ENCODE results near the gene FAM163A. TPM values are rescaled to one million over a fixed set of nuclear protein-coding genes. Genes with fewer than 3 reads are reported as not detected.

Gene FAM163A
- total RNA-seq, 1 experiment from 2014 or later: not detected

DNA sequence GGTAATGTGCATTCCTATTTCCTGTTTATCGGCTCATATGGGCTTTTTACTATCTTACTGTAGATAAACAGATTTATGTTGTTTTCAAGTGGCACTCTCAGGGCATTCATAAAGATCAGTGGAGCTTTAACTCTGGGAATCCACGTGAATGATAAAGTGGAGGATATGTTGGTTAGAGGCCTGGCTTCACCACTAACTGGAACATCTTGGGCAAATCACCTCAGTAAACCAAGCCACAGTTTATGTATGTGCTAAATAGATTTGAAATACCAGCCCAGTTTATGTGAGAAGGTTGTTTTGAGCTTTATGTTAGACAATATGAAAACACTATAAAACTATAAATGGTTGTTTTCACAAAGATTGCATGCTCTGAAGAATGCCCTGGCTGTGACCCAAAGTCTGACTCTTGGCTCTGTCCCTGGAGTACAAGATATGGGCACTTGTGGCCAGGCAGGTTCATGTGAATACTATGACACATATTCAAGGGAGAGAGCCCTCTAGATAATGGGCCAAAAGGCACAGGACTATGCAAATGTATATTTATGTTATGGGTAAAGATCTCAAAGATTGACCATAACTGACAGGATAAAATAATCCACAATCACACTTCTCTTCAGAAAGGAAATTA is 36.7 kb downstream of the FAM163A start:
- DNase-seq: no peak
- Mint-ChIP-seq H3K4me3 (ENCODE audit: unreplicated experiment) (no peak overlapping the region), H3K36me3 (ENCODE audit: insufficient read depth, unreplicated experiment) (no peaks in the 10 kb centered on the region), H3K9me3 (ENCODE audit: unreplicated experiment) (no peaks in the 10 kb centered on the region), H3K27me3 (ENCODE audit: insufficient read depth, unreplicated experiment) (peaks cover 3% of the 10 kb centered on the region), H3K4me1 (ENCODE audit: low read depth, unreplicated experiment) (no peaks in the 10 kb centered on the region), H3K27ac (ENCODE audit: unreplicated experiment) (no peak overlapping the region)
- no peak overlapping the region for H3K4me3 ChIP-seq (ENCODE audit: low read depth, low read length)
- intact Hi-C loops (cut with micrococcal nuclease; ENCODE audit: unreplicated experiment): loop anchor here (5.0 kb wide), 1 partner anchor 33 kb away; no protein-coding TSS in a partner anchor
- no peaks in the 10 kb centered on the region for H3K27me3 ChIP-seq (replicated peaks; ENCODE audit: control insufficient read depth, insufficient read depth, low read length)
- TF ChIP-seq, protein P1, sequence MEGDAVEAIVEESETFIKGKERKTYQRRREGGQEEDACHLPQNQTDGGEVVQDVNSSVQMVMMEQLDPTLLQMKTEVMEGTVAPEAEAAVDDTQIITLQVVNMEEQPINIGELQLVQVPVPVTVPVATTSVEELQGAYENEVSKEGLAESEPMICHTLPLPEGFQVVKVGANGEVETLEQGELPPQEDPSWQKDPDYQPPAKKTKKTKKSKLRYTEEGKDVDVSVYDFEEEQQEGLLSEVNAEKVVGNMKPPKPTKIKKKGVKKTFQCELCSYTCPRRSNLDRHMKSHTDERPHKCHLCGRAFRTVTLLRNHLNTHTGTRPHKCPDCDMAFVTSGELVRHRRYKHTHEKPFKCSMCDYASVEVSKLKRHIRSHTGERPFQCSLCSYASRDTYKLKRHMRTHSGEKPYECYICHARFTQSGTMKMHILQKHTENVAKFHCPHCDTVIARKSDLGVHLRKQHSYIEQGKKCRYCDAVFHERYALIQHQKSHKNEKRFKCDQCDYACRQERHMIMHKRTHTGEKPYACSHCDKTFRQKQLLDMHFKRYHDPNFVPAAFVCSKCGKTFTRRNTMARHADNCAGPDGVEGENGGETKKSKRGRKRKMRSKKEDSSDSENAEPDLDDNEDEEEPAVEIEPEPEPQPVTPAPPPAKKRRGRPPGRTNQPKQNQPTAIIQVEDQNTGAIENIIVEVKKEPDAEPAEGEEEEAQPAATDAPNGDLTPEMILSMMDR (IDR thresholded peaks at IDR 0.05; ENCODE audit: insufficient read depth in 1 of 2, low read depth in 1 of 2, low read length in 1 of 2, severe bottlenecking in 1 of 2, unreplicated experiment in 1 of 2): no peak
- no peaks in the 10 kb centered on the region for H3K4me1 ChIP-seq
- CTCF ChIA-PET: no interaction called here
- no peaks in the 10 kb centered on the region for H3K36me3 ChIP-seq (ENCODE audit: control insufficient read depth, insufficient read depth, low read length)
- BruUV-seq (replicated peaks): no TSS peak
- POLR2A ChIA-PET: no interaction called here
- H3K9me3 ChIP-seq: no peaks in the 10 kb centered on the region

DNA sequence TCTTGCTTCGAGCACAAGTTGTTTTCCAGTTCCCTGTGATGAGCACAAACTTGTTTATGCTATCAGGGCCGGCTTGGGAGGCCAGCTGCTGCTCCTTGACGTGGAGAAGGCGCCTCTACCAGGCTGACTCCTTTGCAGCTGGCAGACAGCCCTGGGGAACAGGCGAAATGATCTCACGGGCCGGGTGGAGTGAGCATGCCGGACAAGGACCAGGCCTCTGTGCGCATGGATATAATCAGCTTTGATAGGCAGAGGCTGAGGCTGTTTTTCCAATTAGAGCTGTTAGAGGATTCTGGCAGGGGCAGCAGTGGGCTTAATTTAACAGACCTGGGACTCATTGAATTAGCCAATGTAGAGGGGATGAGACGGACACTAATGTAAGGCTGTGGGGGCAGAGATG is 38.9 kb downstream of the FAM163A start:
- no peaks in the 10 kb centered on the region for H3K4me1 ChIP-seq
- no peaks in the 10 kb centered on the region for H3K4me1 Mint-ChIP-seq (ENCODE audit: low read depth, unreplicated experiment)
- no peaks in the 10 kb centered on the region for H3K36me3 Mint-ChIP-seq (ENCODE audit: insufficient read depth, unreplicated experiment)
- no peaks in the 10 kb centered on the region for H3K9me3 Mint-ChIP-seq (ENCODE audit: unreplicated experiment)
- peaks cover 3% of the 10 kb centered on the region for H3K27me3 Mint-ChIP-seq (ENCODE audit: insufficient read depth, unreplicated experiment)
- H3K4me3 ChIP-seq (ENCODE audit: low read depth, low read length): no peak overlapping the region
- no peak overlapping the region for H3K4me3 Mint-ChIP-seq (ENCODE audit: unreplicated experiment)
- no peaks in the 10 kb centered on the region for H3K9me3 ChIP-seq
- no peaks in the 10 kb centered on the region for H3K36me3 ChIP-seq (ENCODE audit: control insufficient read depth, insufficient read depth, low read length)
- H3K27ac Mint-ChIP-seq (ENCODE audit: unreplicated experiment): no peak overlapping the region
- H3K27me3 ChIP-seq (replicated peaks; ENCODE audit: control insufficient read depth, insufficient read depth, low read length): no peaks in the 10 kb centered on the region
- TF ChIP-seq, protein P1 (IDR thresholded peaks at IDR 0.05; ENCODE audit: insufficient read depth in 1 of 2, low read depth in 1 of 2, low read length in 1 of 2, severe bottlenecking in 1 of 2, unreplicated experiment in 1 of 2): no peak
- intact Hi-C loops (cut with micrococcal nuclease; ENCODE audit: unreplicated experiment): no loop called here
- DNase-seq: no peak
- CTCF ChIA-PET: no interaction called here
- POLR2A ChIA-PET: no interaction called here
- BruUV-seq (replicated peaks): no TSS peak

DNA sequence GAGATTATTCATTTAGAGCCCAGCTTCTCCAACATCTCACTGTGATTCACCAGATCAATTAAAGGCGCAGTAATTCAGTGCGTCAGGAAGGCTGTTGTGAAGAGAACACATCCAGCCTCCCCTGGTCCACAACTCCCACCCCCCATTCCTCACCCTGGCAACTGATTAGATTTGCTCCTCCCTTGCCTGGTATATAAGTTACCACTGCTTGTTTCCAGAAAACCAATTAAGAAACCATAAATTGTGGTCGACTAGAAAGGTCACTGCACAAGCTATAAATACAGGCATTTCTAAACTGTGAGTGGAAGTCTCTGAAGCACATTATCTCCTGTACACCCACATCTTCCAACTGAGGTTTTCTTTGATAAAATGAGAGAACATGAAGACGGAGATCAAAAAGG is 41.9 kb downstream of the FAM163A start:
- H3K4me1 ChIP-seq: no peaks in the 10 kb centered on the region
- no TSS peak for BruUV-seq (replicated peaks)

More for the DNA sequence above, 41.9 kb downstream of the FAM163A start:
- H3K4me3 ChIP-seq (ENCODE audit: low read depth, low read length): no peak overlapping the region
- no peak for DNase-seq
- CTCF ChIA-PET: no interaction called here
- Mint-ChIP-seq H3K36me3 (ENCODE audit: insufficient read depth, unreplicated experiment) (no peaks in the 10 kb centered on the region), H3K4me3 (ENCODE audit: unreplicated experiment) (no peak overlapping the region), H3K27ac (ENCODE audit: unreplicated experiment) (no peak overlapping the region), H3K9me3 (ENCODE audit: unreplicated experiment) (no peaks in the 10 kb centered on the region), H3K4me1 (ENCODE audit: low read depth, unreplicated experiment) (no peaks in the 10 kb centered on the region), H3K27me3 (ENCODE audit: insufficient read depth, unreplicated experiment) (peaks cover 6% of the 10 kb centered on the region)
- POLR2A ChIA-PET: no interaction called here
- TF ChIP-seq, protein P1 (IDR thresholded peaks at IDR 0.05; ENCODE audit: insufficient read depth in 1 of 2, low read depth in 1 of 2, low read length in 1 of 2, severe bottlenecking in 1 of 2, unreplicated experiment in 1 of 2): no peak
- H3K27me3 ChIP-seq (replicated peaks; ENCODE audit: control insufficient read depth, insufficient read depth, low read length): no peaks in the 10 kb centered on the region
- intact Hi-C loops (cut with micrococcal nuclease; ENCODE audit: unreplicated experiment): no loop called here
- H3K9me3 ChIP-seq: no peaks in the 10 kb centered on the region
- no peaks in the 10 kb centered on the region for H3K36me3 ChIP-seq (ENCODE audit: control insufficient read depth, insufficient read depth, low read length)
